ENCODE data around the gene MORC4. TPM values are rescaled to one million over a fixed set of nuclear protein-coding genes. Genes with fewer than 3 reads are reported as not detected.

MORC4 gene
- total and polyA plus RNA-seq, 5 donors from 2014 or later = 6.7 to 12.1 (median 7.8) TPM

GRCh38 chrX:106927023-106927422 is 73.0 kb downstream of the MORC4 start:
- no peaks in the 10 kb centered on the region for H3K4me1 ChIP-seq (ENCODE audit: control insufficient read depth, insufficient read depth, low read length, poor library complexity, severe bottlenecking)
- Mint-ChIP-seq H3K4me3 (no peak overlapping the region), H3K27me3 (no peaks in the 10 kb centered on the region), H3K4me1 (no peaks in the 10 kb centered on the region), H3K9me3 (no peaks in the 10 kb centered on the region), H3K27ac (no peak overlapping the region), H3K36me3 (no peaks in the 10 kb centered on the region)
- no peaks in the 10 kb centered on the region for H3K9me3 ChIP-seq (ENCODE audit: control insufficient read depth in 2 of 2, low read length in 2 of 2)
- H3K27me3 ChIP-seq (ENCODE audit: control insufficient read depth, insufficient read depth, low read length) = no peaks in the 10 kb centered on the region
- no peak for DNase-seq
- no peaks in the 10 kb centered on the region for H3K36me3 ChIP-seq (ENCODE audit: control insufficient read depth, insufficient read depth, low read length)
- H3K4me3 ChIP-seq (ENCODE audit: low read depth, low read length) = no peak overlapping the region
- ATAC-seq (ENCODE audit: low read depth in 2 of 2) = no peak
- H3K27ac ChIP-seq (ENCODE audit: insufficient read depth, low read length, poor library complexity, severe bottlenecking) = no peak overlapping the region

GRCh38 chrX:106921637-106922036 is 78.4 kb downstream of the MORC4 start:
- Histone ChIP-seq H3K27ac (ENCODE audit: insufficient read depth, low read length, poor library complexity, severe bottlenecking) (no peak overlapping the region), H3K4me1 (ENCODE audit: control insufficient read depth, insufficient read depth, low read length, poor library complexity, severe bottlenecking) (peaks cover 3% of the 10 kb centered on the region), H3K4me3 (ENCODE audit: low read depth, low read length) (no peak overlapping the region), H3K9me3 (ENCODE audit: control insufficient read depth in 2 of 2, low read length in 2 of 2) (no peaks in the 10 kb centered on the region), H3K27me3 (ENCODE audit: control insufficient read depth, insufficient read depth, low read length) (no peaks in the 10 kb centered on the region), H3K36me3 (ENCODE audit: control insufficient read depth, insufficient read depth, low read length) (no peaks in the 10 kb centered on the region)
- no peak for ATAC-seq (ENCODE audit: low read depth in 2 of 2)
- H3K36me3 Mint-ChIP-seq = no peaks in the 10 kb centered on the region
- peaks cover 0 to 17% (median 7%) of the 10 kb centered on the region in 4 donors for H3K4me1 Mint-ChIP-seq
- H3K9me3 Mint-ChIP-seq = peaks cover 0 to 1% (median 0%) of the 10 kb centered on the region in 7 donors
- no peaks in the 10 kb centered on the region for H3K27me3 Mint-ChIP-seq
- DNase-seq = no peak
- no peak overlapping the region for H3K4me3 Mint-ChIP-seq
- peak overlapping the region in 1 of 3 donors; percentile 17 for H3K27ac Mint-ChIP-seq

- Histone ChIP-seq H3K4me3 (ENCODE audit: low read depth, low read length) (no peak within 1 kb of the TSS), H3K36me3 (ENCODE audit: control insufficient read depth, insufficient read depth, low read length) (no peaks in the 10 kb centered on the region), H3K27ac (ENCODE audit: insufficient read depth, low read length, poor library complexity, severe bottlenecking) (no peak within 1 kb of the TSS), H3K4me1 (ENCODE audit: control insufficient read depth, insufficient read depth, low read length, poor library complexity, severe bottlenecking) (peaks cover 3% of the 10 kb centered on the region), H3K27me3 (ENCODE audit: control insufficient read depth, insufficient read depth, low read length) (no peaks in the 10 kb centered on the region), H3K9me3 (ENCODE audit: control insufficient read depth in 2 of 2, low read length in 2 of 2) (no peaks in the 10 kb centered on the region)
- Mint-ChIP-seq H3K9me3 (peaks cover 0 to 2% (median 0%) of the 10 kb centered on the region in 7 donors), H3K27ac (no peak within 1 kb of the TSS), H3K4me1 (peaks cover 0 to 17% (median 7%) of the 10 kb centered on the region in 4 donors), H3K27me3 (peaks cover 7% of the 10 kb centered on the region), H3K4me3 (no peak within 1 kb of the TSS), H3K36me3 (no peaks in the 10 kb centered on the region)
- no peak for ATAC-seq (ENCODE audit: low read depth in 2 of 2)
- no peak for DNase-seq
Observed at GRCh38 chrX:106919932-106920452, 80.0 kb downstream of the MORC4 start, which contains the start of gene CLDN2. Gene CLDN2, plus strand, starts transcription at chrX:106920402. Its CDS starts 7,827 bp downstream, at chrX:106928229.

- Mint-ChIP-seq H3K36me3 (no peaks in the 10 kb centered on the region), H3K27ac (peak overlapping the region; percentile 38 to 86 (median 52)), H3K4me3 (peak overlapping the region in 3 of 4 donors; percentile 14 to 73 (median 22)), H3K4me1 (peaks cover 0 to 17% (median 7%) of the 10 kb centered on the region in 4 donors), H3K27me3 (peaks cover 7% of the 10 kb centered on the region), H3K9me3 (peaks cover 0 to 2% (median 0%) of the 10 kb centered on the region in 7 donors)
- H3K27me3 ChIP-seq (ENCODE audit: control insufficient read depth, insufficient read depth, low read length) = no peaks in the 10 kb centered on the region
- H3K9me3 ChIP-seq (ENCODE audit: control insufficient read depth in 2 of 2, low read length in 2 of 2) = no peaks in the 10 kb centered on the region
- DNase-seq (peak in 2 of 3 donors; percentile 21 to 45), ATAC-seq (ENCODE audit: low read depth in 2 of 2) (peak; percentile 43 to 73)
- no peak overlapping the region for H3K27ac ChIP-seq (ENCODE audit: insufficient read depth, low read length, poor library complexity, severe bottlenecking)
- peaks cover 3% of the 10 kb centered on the region for H3K4me1 ChIP-seq (ENCODE audit: control insufficient read depth, insufficient read depth, low read length, poor library complexity, severe bottlenecking)
- no peaks in the 10 kb centered on the region for H3K36me3 ChIP-seq (ENCODE audit: control insufficient read depth, insufficient read depth, low read length)
- H3K4me3 ChIP-seq (ENCODE audit: low read depth, low read length) = no peak overlapping the region
Observed at GRCh38 chrX:106917830-106918500, 82.0 kb downstream of the MORC4 start.

GRCh38 chrX:106912864-106913263 is 87.1 kb downstream of the MORC4 start:
- DNase-seq (no peak), ATAC-seq (ENCODE audit: low read depth in 2 of 2) (no peak)
- Mint-ChIP-seq H3K4me1 (peaks cover 0 to 11% (median 7%) of the 10 kb centered on the region in 4 donors), H3K27me3 (peaks cover 7% of the 10 kb centered on the region), H3K9me3 (peaks cover 0 to 2% (median 0%) of the 10 kb centered on the region in 7 donors), H3K4me3 (no peak overlapping the region), H3K36me3 (no peaks in the 10 kb centered on the region), H3K27ac (no peak overlapping the region)
- H3K27ac ChIP-seq (ENCODE audit: insufficient read depth, low read length, poor library complexity, severe bottlenecking) = no peak overlapping the region
- no peaks in the 10 kb centered on the region for H3K9me3 ChIP-seq (ENCODE audit: control insufficient read depth in 2 of 2, low read length in 2 of 2)
- H3K4me3 ChIP-seq (ENCODE audit: low read depth, low read length) = no peak overlapping the region
- peaks cover 3% of the 10 kb centered on the region for H3K4me1 ChIP-seq (ENCODE audit: control insufficient read depth, insufficient read depth, low read length, poor library complexity, severe bottlenecking)
- no peaks in the 10 kb centered on the region for H3K27me3 ChIP-seq (ENCODE audit: control insufficient read depth, insufficient read depth, low read length)
- H3K36me3 ChIP-seq (ENCODE audit: control insufficient read depth, insufficient read depth, low read length) = no peaks in the 10 kb centered on the region

GRCh38 chrX:106906361-106906760 is 93.7 kb downstream of the MORC4 start:
- no peaks in the 10 kb centered on the region for H3K36me3 ChIP-seq (ENCODE audit: control insufficient read depth, insufficient read depth, low read length)
- no peak overlapping the region for H3K27ac Mint-ChIP-seq
- no peaks in the 10 kb centered on the region for H3K4me1 ChIP-seq (ENCODE audit: control insufficient read depth, insufficient read depth, low read length, poor library complexity, severe bottlenecking)
- no peak overlapping the region for H3K4me3 ChIP-seq (ENCODE audit: low read depth, low read length)
- no peaks in the 10 kb centered on the region for H3K9me3 ChIP-seq (ENCODE audit: control insufficient read depth in 2 of 2, low read length in 2 of 2)
- H3K9me3 Mint-ChIP-seq = peaks cover 0 to 2% (median 0%) of the 10 kb centered on the region in 7 donors
- no peak for DNase-seq
- H3K4me3 Mint-ChIP-seq = no peak overlapping the region
- ATAC-seq (ENCODE audit: low read depth in 2 of 2) = no peak
- H3K4me1 Mint-ChIP-seq = peaks cover 0 to 2% (median 0%) of the 10 kb centered on the region in 4 donors
- H3K27me3 Mint-ChIP-seq = no peaks in the 10 kb centered on the region
- H3K27me3 ChIP-seq (ENCODE audit: control insufficient read depth, insufficient read depth, low read length) = no peaks in the 10 kb centered on the region
- H3K27ac ChIP-seq (ENCODE audit: insufficient read depth, low read length, poor library complexity, severe bottlenecking) = no peak overlapping the region
- H3K36me3 Mint-ChIP-seq = no peaks in the 10 kb centered on the region

GRCh38 chrX:106905064-106905708 is 94.8 kb downstream of the MORC4 start:
- H3K4me1 Mint-ChIP-seq = peaks cover 0 to 2% (median 0%) of the 10 kb centered on the region in 4 donors
- no peaks in the 10 kb centered on the region for H3K36me3 ChIP-seq (ENCODE audit: control insufficient read depth, insufficient read depth, low read length)
- no peaks in the 10 kb centered on the region for H3K36me3 Mint-ChIP-seq
- H3K9me3 Mint-ChIP-seq = peaks cover 0 to 2% (median 0%) of the 10 kb centered on the region in 7 donors
- no peaks in the 10 kb centered on the region for H3K27me3 Mint-ChIP-seq
- H3K4me1 ChIP-seq (ENCODE audit: control insufficient read depth, insufficient read depth, low read length, poor library complexity, severe bottlenecking) = no peaks in the 10 kb centered on the region
- H3K27ac Mint-ChIP-seq = no peak overlapping the region
- no peak overlapping the region for H3K27ac ChIP-seq (ENCODE audit: insufficient read depth, low read length, poor library complexity, severe bottlenecking)
- no peak overlapping the region for H3K4me3 Mint-ChIP-seq
- no peak overlapping the region for H3K4me3 ChIP-seq (ENCODE audit: low read depth, low read length)
- ATAC-seq (ENCODE audit: low read depth in 2 of 2) (no peak), DNase-seq (no peak)
- no peaks in the 10 kb centered on the region for H3K9me3 ChIP-seq (ENCODE audit: control insufficient read depth in 2 of 2, low read length in 2 of 2)
- no peaks in the 10 kb centered on the region for H3K27me3 ChIP-seq (ENCODE audit: control insufficient read depth, insufficient read depth, low read length)
